ENCODE measurements around the gene OTOF. TPM values are rescaled to one million over a fixed set of nuclear protein-coding genes. Genes with fewer than 3 reads are reported as not detected.

Gene OTOF
- total RNA-seq, 1 donor from 2014 or later: 0.36 TPM

DNA sequence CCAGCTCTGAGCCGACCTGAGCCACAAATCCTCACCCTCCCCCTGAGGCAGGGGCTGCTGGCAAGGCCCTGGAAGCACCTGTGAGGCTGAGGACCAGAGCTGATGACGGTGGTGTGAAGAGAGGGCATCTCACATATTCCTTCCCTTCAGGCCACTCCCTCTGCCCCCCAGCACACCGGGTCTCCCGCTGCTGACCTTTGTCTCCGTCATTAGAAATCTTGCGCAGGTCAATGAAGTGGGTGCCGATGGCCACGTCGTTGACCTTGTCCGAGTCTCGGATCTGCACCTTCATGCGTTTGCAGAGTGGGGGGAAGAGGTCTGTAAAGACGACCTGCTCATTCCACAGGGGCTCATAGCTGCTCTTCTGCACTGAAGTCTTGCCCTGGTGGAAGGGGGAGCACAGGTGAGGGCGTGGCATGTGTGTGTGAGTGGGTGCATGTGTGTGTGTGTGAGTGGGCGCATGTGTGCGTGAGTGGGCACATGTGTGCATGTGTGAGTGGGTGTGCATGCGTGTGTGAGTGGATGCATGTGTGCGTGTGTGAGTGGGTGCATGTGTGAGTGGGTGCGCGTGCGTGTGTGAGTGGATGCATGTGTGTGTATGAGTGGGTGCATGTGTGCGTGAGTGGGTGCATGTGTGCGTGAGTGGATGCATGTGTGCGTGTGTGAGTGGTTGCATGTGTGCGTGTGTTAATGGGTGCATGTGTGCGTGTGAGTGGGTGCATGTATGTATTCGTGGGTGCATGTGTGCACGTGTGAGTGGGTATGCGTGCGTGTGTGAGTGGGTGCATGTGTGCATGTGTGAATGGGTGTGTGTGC, 4.5 kb upstream of the OTOF start:
- no peaks in the 10 kb centered on the region for H3K36me3 Mint-ChIP-seq
- Histone ChIP-seq H3K9me3 (ENCODE audit: low read depth) (no peaks in the 10 kb centered on the region), H3K27me3 (no peaks in the 10 kb centered on the region), H3K4me1 (peaks cover 7% of the 10 kb centered on the region), H3K4me3 (no peak overlapping the region), H3K4me2 (no peak overlapping the region), H3K79me2 (ENCODE audit: low read depth) (no peaks in the 10 kb centered on the region), H4K20me1 (ENCODE audit: low read depth) (no peaks in the 10 kb centered on the region), H3K27ac (no peak overlapping the region), H3K9ac (no peak overlapping the region), H3K36me3 (no peaks in the 10 kb centered on the region), H3F3A (ENCODE audit: low read depth) (no peaks in the 10 kb centered on the region), H2AFZ (replicated peaks) (no peak overlapping the region)
- H3K4me3 Mint-ChIP-seq: peak overlapping the region; percentile 47
- peaks cover 15% of the 10 kb centered on the region for H3K4me1 Mint-ChIP-seq
- TF ChIP-seq EZH2 (IDR thresholded peaks at IDR 0.05) (no peak), EZH2phosphoT487 (IDR thresholded peaks at IDR 0.05) (no peak)
- H3K27me3 Mint-ChIP-seq (ENCODE audit: insufficient read depth, low read depth): peaks cover 14% of the 10 kb centered on the region
- H3K27ac Mint-ChIP-seq: peak overlapping the region; percentile 21
- DNase-seq (ENCODE audit: low spot score): no peak
- H3K9me3 Mint-ChIP-seq: no peaks in the 10 kb centered on the region

DNA sequence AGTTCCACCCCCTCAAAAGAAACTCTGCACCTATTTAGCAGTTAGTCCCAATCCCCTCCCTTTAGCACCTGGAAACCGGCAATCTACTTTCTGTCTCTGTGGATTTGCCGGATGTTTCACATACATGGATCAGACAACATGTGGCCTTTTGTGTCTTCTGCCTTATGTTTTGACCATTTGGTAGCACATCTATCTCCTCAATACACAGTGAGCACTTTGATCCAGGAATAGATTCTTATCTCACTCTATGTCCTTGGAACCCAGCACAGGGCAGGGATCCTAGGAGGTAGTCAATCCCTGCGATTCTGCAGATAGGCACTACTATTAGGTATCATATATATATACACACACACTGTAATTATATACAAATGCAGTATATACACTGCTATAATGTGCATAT, 3.8 kb upstream of the OTOF start:
- no peaks in the 10 kb centered on the region for H3K36me3 Mint-ChIP-seq
- no peaks in the 10 kb centered on the region for H3F3A ChIP-seq (ENCODE audit: low read depth)

DNA sequence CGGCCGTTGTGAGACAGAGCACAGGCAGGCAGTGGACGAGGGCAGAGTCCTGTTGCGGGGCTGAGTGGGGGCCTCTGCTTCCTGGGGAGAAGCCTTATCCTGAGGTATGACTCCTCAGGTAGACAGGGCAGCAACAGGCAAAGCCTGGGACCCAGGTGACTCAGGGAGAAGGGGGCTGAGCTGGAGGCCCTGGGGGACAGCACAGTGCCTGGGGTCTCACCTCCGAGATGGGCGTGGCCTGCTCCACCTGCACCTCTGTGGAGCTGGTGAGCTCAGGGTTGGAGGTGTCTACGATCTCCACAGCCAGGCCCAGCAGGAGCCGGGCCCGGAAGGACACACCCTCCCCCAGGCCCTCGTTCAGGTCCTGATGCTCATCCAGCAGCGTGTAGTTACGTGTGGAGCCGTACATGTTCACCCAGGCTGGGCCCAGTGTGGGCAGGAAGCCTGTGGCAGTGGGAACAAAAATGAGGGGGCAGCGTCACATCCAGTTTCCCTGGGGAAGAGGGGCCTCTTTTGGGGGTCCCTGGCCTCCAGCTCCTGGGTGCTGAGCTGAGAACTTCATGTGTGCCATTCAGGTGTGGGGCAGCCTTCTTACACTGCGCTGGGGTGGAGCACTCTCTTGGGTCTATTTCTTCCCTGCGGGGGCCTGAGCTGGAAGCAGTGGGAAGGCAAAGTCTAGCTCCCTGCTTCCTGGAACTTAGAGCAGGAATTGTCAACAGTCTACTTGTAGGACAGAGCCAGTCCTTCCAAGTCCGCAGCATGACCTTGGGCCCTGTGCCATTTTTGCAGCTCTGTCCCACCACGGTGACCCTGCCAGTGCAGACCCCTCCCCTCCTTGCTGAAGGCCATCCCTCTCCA, 2.9 kb upstream of the OTOF start:
- Histone ChIP-seq H3K9ac (no peak overlapping the region), H3F3A (ENCODE audit: low read depth) (no peaks in the 10 kb centered on the region), H3K36me3 (no peaks in the 10 kb centered on the region), H3K79me2 (ENCODE audit: low read depth) (no peaks in the 10 kb centered on the region), H3K4me3 (no peak overlapping the region), H4K20me1 (ENCODE audit: low read depth) (no peaks in the 10 kb centered on the region), H3K4me1 (peaks cover 13% of the 10 kb centered on the region), H3K27ac (no peak overlapping the region), H2AFZ (replicated peaks) (no peak overlapping the region), H3K4me2 (no peak overlapping the region), H3K27me3 (no peaks in the 10 kb centered on the region), H3K9me3 (ENCODE audit: low read depth) (no peaks in the 10 kb centered on the region)
- Mint-ChIP-seq H3K9me3 (no peaks in the 10 kb centered on the region), H3K27ac (peak overlapping the region; percentile 43), H3K27me3 (ENCODE audit: insufficient read depth, low read depth) (peaks cover 11% of the 10 kb centered on the region), H3K4me3 (no peak overlapping the region), H3K36me3 (no peaks in the 10 kb centered on the region), H3K4me1 (peaks cover 16% of the 10 kb centered on the region)
- TF ChIP-seq, protein P1, sequence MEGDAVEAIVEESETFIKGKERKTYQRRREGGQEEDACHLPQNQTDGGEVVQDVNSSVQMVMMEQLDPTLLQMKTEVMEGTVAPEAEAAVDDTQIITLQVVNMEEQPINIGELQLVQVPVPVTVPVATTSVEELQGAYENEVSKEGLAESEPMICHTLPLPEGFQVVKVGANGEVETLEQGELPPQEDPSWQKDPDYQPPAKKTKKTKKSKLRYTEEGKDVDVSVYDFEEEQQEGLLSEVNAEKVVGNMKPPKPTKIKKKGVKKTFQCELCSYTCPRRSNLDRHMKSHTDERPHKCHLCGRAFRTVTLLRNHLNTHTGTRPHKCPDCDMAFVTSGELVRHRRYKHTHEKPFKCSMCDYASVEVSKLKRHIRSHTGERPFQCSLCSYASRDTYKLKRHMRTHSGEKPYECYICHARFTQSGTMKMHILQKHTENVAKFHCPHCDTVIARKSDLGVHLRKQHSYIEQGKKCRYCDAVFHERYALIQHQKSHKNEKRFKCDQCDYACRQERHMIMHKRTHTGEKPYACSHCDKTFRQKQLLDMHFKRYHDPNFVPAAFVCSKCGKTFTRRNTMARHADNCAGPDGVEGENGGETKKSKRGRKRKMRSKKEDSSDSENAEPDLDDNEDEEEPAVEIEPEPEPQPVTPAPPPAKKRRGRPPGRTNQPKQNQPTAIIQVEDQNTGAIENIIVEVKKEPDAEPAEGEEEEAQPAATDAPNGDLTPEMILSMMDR (IDR thresholded peaks at IDR 0.05): no peak
- no peak for TF ChIP-seq EZH2 (IDR thresholded peaks at IDR 0.05)
- no peak for TF ChIP-seq EZH2phosphoT487 (IDR thresholded peaks at IDR 0.05)
- no peak for DNase-seq (ENCODE audit: low spot score)

More for the DNA sequence above, 3.8 kb upstream of the OTOF start:
- Mint-ChIP-seq H3K27me3 (ENCODE audit: insufficient read depth, low read depth) (peaks cover 14% of the 10 kb centered on the region), H3K4me1 (peaks cover 16% of the 10 kb centered on the region), H3K4me3 (no peak overlapping the region), H3K9me3 (no peaks in the 10 kb centered on the region), H3K27ac (peak overlapping the region; percentile 43)
- Histone ChIP-seq H4K20me1 (ENCODE audit: low read depth) (no peaks in the 10 kb centered on the region), H3K4me3 (no peak overlapping the region), H3K27ac (no peak overlapping the region), H3K27me3 (no peaks in the 10 kb centered on the region), H3K36me3 (no peaks in the 10 kb centered on the region), H3K79me2 (ENCODE audit: low read depth) (no peaks in the 10 kb centered on the region), H3K4me2 (no peak overlapping the region), H3K9ac (no peak overlapping the region), H3K9me3 (ENCODE audit: low read depth) (no peaks in the 10 kb centered on the region), H3K4me1 (peaks cover 13% of the 10 kb centered on the region), H2AFZ (replicated peaks) (no peak overlapping the region)
- no peak for DNase-seq (ENCODE audit: low spot score)
- TF ChIP-seq EZH2 (IDR thresholded peaks at IDR 0.05) (no peak), EZH2phosphoT487 (IDR thresholded peaks at IDR 0.05) (no peak)
- TF ChIP-seq, protein P1 (IDR thresholded peaks at IDR 0.05): no peak

Measured in neural progenitor cell (in vitro differentiated cells).